ENCODE results near the gene ANKRD16. TPM values are rescaled to one million over a fixed set of nuclear protein-coding genes. Genes with fewer than 3 reads are reported as not detected.
A peak's percentile ranks its signal among the peaks of the same experiment; 100 is the strongest.
"Not testable (repeated sequence)": the region's sequence is repeated elsewhere in the genome, so short reads cannot be mapped to it uniquely, and the experiment has no call there.

The ANKRD16 gene
- total and polyA plus RNA-seq, 9 donors = 6.0 to 7.9 (median 6.9) TPM

DNA sequence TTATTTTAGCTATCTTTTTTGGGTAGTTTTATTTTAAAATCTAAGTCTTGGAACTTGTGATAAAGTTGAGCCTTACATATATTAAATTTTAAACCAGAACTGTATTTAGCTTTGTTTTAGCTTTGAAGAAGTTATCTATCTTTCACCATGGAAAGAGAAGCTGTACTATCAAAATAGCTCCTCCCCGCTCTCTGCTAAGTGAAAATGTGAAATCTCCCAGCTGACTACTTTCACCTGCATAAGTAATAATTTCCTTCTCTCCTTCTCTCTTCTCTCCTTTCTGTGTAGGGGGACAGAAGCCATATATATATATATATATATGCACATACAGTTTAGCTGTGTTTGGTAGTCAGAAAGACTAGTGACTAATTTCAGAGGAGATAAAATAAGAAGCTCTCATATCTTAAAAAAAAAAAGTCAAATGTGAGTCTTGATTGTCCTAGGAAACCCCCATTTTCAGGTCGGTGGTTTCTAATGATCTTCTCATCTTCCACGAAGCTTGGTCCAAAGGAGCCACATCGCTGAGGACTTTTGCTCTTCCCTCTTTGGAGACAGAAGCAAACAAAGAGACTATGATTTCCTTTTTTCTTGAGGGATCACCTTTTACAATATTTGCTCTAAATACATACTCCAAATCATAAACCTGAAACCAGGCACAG lies 45.9 kb downstream of the ANKRD16 start:
- Histone ChIP-seq H3K4me3 (ENCODE audit: low read length) (no peak overlapping the region), H3K27ac (ENCODE audit: low read length) (no peak overlapping the region), H3K36me3 (ENCODE audit: control insufficient read depth, insufficient read depth, low read length) (no peaks in the 10 kb centered on the region), H3K4me1 (ENCODE audit: control insufficient read depth, insufficient read depth, low read length) (peaks cover 7% of the 10 kb centered on the region), H3K27me3 (ENCODE audit: control insufficient read depth, insufficient read depth, low read length) (peaks cover 5% of the 10 kb centered on the region), H3K9me3 (replicated peaks; ENCODE audit: control insufficient read depth, low read depth, low read length) (no peaks in the 10 kb centered on the region)
- DNase-seq = no peak
- WGBS (ENCODE audit: insufficient coverage) = 82% methylated on average over 3 of the region's 4 CpGs

GRCh38 chr10:5841965-5842364 lies 47.7 kb downstream of the ANKRD16 start:
- Histone ChIP-seq H3K27me3 (ENCODE audit: control insufficient read depth, insufficient read depth, low read length) (peaks cover 5% of the 10 kb centered on the region), H3K4me1 (ENCODE audit: control insufficient read depth, insufficient read depth, low read length) (peaks cover 7% of the 10 kb centered on the region), H3K4me3 (ENCODE audit: low read length) (no peak overlapping the region), H3K27ac (ENCODE audit: low read length) (no peak overlapping the region), H3K36me3 (ENCODE audit: control insufficient read depth, insufficient read depth, low read length) (no peaks in the 10 kb centered on the region), H3K9me3 (replicated peaks; ENCODE audit: control insufficient read depth, low read depth, low read length) (no peaks in the 10 kb centered on the region)
- DNase-seq = no peak
- WGBS (ENCODE audit: insufficient coverage) = 90% methylated on average over 9 of the region's 14 CpGs

- Histone ChIP-seq H3K27me3 (ENCODE audit: control insufficient read depth, insufficient read depth, low read length) (peaks cover 5% of the 10 kb centered on the region), H3K4me3 (ENCODE audit: low read length) (peak overlapping the region; percentile 11), H3K9me3 (replicated peaks; ENCODE audit: control insufficient read depth, low read depth, low read length) (no peaks in the 10 kb centered on the region), H3K4me1 (ENCODE audit: control insufficient read depth, insufficient read depth, low read length) (peaks cover 7% of the 10 kb centered on the region), H3K27ac (ENCODE audit: low read length) (peak overlapping the region; percentile 29), H3K36me3 (ENCODE audit: control insufficient read depth, insufficient read depth, low read length) (no peaks in the 10 kb centered on the region)
- peak; percentile 64 for DNase-seq
- 22% methylated on average over 37 of the region's 40 CpGs for WGBS (ENCODE audit: insufficient coverage)
These were observed 49.1 kb downstream of the ANKRD16 start for GRCh38 chr10:5840314-5841307.

- not testable (repeated sequence) for H3K9me3 ChIP-seq (replicated peaks; ENCODE audit: control insufficient read depth, low read depth, low read length); H3K27me3 ChIP-seq (ENCODE audit: control insufficient read depth, insufficient read depth, low read length); H3K36me3 ChIP-seq (ENCODE audit: control insufficient read depth, insufficient read depth, low read length); H3K4me3 ChIP-seq (ENCODE audit: low read length); DNase-seq; H3K27ac ChIP-seq (ENCODE audit: low read length)
- no CpG with 5 or more reads among the region's 2 CpGs for WGBS (ENCODE audit: insufficient coverage)
- peaks cover 12% of the 10 kb centered on the region for H3K4me1 ChIP-seq (ENCODE audit: control insufficient read depth, insufficient read depth, low read length)
These were observed 53.5 kb downstream of the ANKRD16 start for GRCh38 chr10:5836181-5836580.

DNA sequence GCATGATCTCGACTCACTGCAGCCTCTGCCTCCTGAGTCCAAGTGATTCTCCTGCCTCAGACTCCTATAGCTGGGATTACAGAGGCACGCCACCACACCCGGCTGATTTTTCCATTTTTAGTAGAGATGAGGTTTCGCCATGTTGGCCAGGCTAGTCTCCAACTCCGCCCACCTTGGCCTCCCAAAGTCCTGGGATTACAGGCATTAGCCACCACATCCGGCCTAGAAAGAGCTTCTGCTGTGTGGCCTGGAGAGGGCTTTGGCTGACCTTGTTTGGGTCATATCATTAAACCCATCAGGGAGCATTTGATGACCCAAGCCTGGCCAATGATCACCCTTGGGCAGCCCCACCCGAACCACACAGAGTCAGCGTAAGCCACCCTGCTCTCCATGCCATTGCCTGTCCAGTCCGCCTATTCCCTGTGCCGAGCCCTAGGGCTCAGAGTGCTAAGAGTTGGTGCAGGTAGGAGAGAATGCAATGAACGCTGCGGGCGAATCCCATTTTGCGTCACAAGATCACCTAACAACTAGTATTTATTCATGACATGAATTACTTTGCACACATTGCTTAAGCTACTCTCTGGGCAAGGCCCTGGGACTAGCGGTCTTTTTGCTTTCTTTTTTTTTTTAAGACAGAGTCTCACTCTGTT lies 54.1 kb downstream of the ANKRD16 start:
- no peak overlapping the region for H3K4me3 ChIP-seq (ENCODE audit: low read length)
- no peak overlapping the region for H3K27ac ChIP-seq (ENCODE audit: low read length)
- DNase-seq = no peak
- H3K9me3 ChIP-seq (replicated peaks; ENCODE audit: control insufficient read depth, low read depth, low read length) = no peaks in the 10 kb centered on the region
- 96% methylated on average over 6 of the region's 15 CpGs for WGBS (ENCODE audit: insufficient coverage)
- H3K36me3 ChIP-seq (ENCODE audit: control insufficient read depth, insufficient read depth, low read length) = no peaks in the 10 kb centered on the region
- H3K27me3 ChIP-seq (ENCODE audit: control insufficient read depth, insufficient read depth, low read length) = peaks cover 4% of the 10 kb centered on the region
- peaks cover 10% of the 10 kb centered on the region for H3K4me1 ChIP-seq (ENCODE audit: control insufficient read depth, insufficient read depth, low read length)

DNA sequence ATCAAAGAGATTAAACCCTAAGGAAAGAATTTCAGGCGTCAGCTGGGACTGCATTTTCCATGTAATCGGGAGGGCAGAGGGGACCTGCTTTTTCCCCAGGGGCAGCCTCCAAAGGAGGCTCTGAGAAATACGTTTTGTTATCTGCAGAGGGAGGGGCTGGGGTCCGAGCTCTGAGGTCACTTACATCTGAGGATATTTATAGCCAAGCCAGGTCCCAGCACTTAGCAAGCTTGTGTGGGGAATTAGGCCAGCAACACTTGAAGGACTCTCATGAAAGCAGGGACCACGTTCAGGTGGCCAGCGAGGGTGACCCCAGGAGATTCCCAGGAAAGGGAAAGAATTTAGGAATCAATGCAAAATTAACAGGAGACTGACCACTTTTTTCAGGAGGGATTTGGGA lies 55.9 kb downstream of the ANKRD16 start:
- no peaks in the 10 kb centered on the region for H3K27me3 ChIP-seq (ENCODE audit: control insufficient read depth, insufficient read depth, low read length)
- H3K4me1 ChIP-seq (ENCODE audit: control insufficient read depth, insufficient read depth, low read length) = peaks cover 5% of the 10 kb centered on the region
- no peak overlapping the region for H3K4me3 ChIP-seq (ENCODE audit: low read length)
- no peak for DNase-seq
- H3K36me3 ChIP-seq (ENCODE audit: control insufficient read depth, insufficient read depth, low read length) = no peaks in the 10 kb centered on the region
- no peak overlapping the region for H3K27ac ChIP-seq (ENCODE audit: low read length)
- H3K9me3 ChIP-seq (replicated peaks; ENCODE audit: control insufficient read depth, low read depth, low read length) = no peaks in the 10 kb centered on the region
- WGBS (ENCODE audit: insufficient coverage) = 35% methylated on average over 6 of the region's 6 CpGs

DNA sequence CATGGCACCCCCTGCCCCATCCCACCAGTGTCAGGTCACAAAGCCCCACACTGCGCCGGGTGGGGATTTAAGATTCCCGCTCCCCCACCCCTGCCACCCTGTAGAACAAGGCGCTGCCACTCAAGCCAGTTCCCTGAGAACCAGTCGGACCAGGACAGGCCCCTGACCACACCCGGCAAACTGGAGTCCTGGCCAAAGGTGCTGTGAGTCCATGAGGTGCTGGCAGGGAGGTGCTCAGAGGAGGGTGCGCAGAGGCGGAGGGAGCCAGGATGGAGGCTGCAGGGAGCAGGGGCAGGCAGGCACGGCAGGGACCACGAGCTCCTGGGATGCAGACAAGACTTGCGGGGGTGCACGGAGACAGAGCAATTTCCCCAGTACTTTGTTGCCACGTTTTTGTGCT lies 56.7 kb downstream of the ANKRD16 start:
- Histone ChIP-seq H3K9me3 (replicated peaks; ENCODE audit: control insufficient read depth, low read depth, low read length) (no peaks in the 10 kb centered on the region), H3K27me3 (ENCODE audit: control insufficient read depth, insufficient read depth, low read length) (no peaks in the 10 kb centered on the region), H3K36me3 (ENCODE audit: control insufficient read depth, insufficient read depth, low read length) (no peaks in the 10 kb centered on the region), H3K27ac (ENCODE audit: low read length) (no peak overlapping the region), H3K4me1 (ENCODE audit: control insufficient read depth, insufficient read depth, low read length) (peaks cover 5% of the 10 kb centered on the region), H3K4me3 (ENCODE audit: low read length) (no peak overlapping the region)
- DNase-seq = no peak
- WGBS (ENCODE audit: insufficient coverage) = 87% methylated on average over 12 of the region's 13 CpGs

- Histone ChIP-seq H3K9me3 (replicated peaks; ENCODE audit: control insufficient read depth, low read depth, low read length) (no peaks in the 10 kb centered on the region), H3K27ac (ENCODE audit: low read length) (no peak overlapping the region), H3K27me3 (ENCODE audit: control insufficient read depth, insufficient read depth, low read length) (no peaks in the 10 kb centered on the region), H3K4me3 (ENCODE audit: low read length) (no peak overlapping the region), H3K36me3 (ENCODE audit: control insufficient read depth, insufficient read depth, low read length) (no peaks in the 10 kb centered on the region), H3K4me1 (ENCODE audit: control insufficient read depth, insufficient read depth, low read length) (peaks cover 5% of the 10 kb centered on the region)
- DNase-seq = no peak
- WGBS (ENCODE audit: insufficient coverage) = 68% methylated on average over 4 of the region's 8 CpGs
These were observed 58.3 kb downstream of the ANKRD16 start for GRCh38 chr10:5831446-5831782.

GRCh38 chr10:5830629-5831445 lies 58.9 kb downstream of the ANKRD16 start:
- DNase-seq = no peak
- no peaks in the 10 kb centered on the region for H3K36me3 ChIP-seq (ENCODE audit: control insufficient read depth, insufficient read depth, low read length)
- H3K27me3 ChIP-seq (ENCODE audit: control insufficient read depth, insufficient read depth, low read length) = no peaks in the 10 kb centered on the region
- 79% methylated on average over 13 of the region's 14 CpGs for WGBS (ENCODE audit: insufficient coverage)
- peaks cover 5% of the 10 kb centered on the region for H3K4me1 ChIP-seq (ENCODE audit: control insufficient read depth, insufficient read depth, low read length)
- H3K9me3 ChIP-seq (replicated peaks; ENCODE audit: control insufficient read depth, low read depth, low read length) = no peaks in the 10 kb centered on the region
- H3K27ac ChIP-seq (ENCODE audit: low read length) = no peak overlapping the region
- H3K4me3 ChIP-seq (ENCODE audit: low read length) = no peak overlapping the region
